Transverse colon (tissue), 4 donors: ENCODE data around the gene SIX1. TPM values are rescaled to one million over a fixed set of nuclear protein-coding genes. Genes with fewer than 3 reads are reported as not detected.

Experiments used
- DNase-seq: peaks from one replicate; pipeline ENCODE4 v3.0.0-alpha.2; 2019
- H3K27ac ChIP-seq, 4 donors: fragments of 200-600 bp; sonication (generic); 2 replicates each; pipeline ENCODE4 v1.5.1; 2016 to 2018; ENCODE audit warnings: inconsistent platforms in 4 of 4
- H3K27me3 ChIP-seq: fragments of 200-600 bp; sonication (generic); 2 replicates; pipeline ENCODE4 v1.5.1; 2017; ENCODE audit warnings: inconsistent platforms
- H3K36me3 ChIP-seq, 4 donors: fragments of 200-600 bp; sonication (generic); 2 replicates each; pipeline ENCODE4 v1.5.1; 2017 to 2019; ENCODE audit warnings: inconsistent platforms in 4 of 4
- H3K4me1 ChIP-seq, 4 donors: fragments of 200-600 bp; sonication (generic); 2 replicates each; pipeline ENCODE4 v1.5.1; 2017 to 2020; ENCODE audit warnings: inconsistent platforms in 4 of 4
- H3K4me3 ChIP-seq, 4 donors: fragments of 200-600 bp; sonication (generic); 1 replicate in 1 of 4; 2 replicates in 3 of 4; pipeline versions ENCODE4 v1.5.1 to v1.6.1; 2017 to 2019; ENCODE audit warnings: inconsistent platforms in 4 of 4
- H3K9me3 ChIP-seq, 2 donors: fragments of 200-600 bp; sonication (generic); 2 replicates each; pipeline ENCODE4 v1.5.1; 2017 to 2019; ENCODE audit warnings: inconsistent platforms in 2 of 2
- CTCF ChIP-seq, 5 experiments: fragments of 200-600 bp in 3 of 5; fragments of 450-650 bp in 2 of 5; sonication (generic) in 3 of 5; IDR thresholded peaks; 1 replicate in 2 of 5; 2 replicates in 3 of 5; pipeline ENCODE4 v1.5.1; 2016 to 2017; ENCODE audit warnings: antibody characterized with exemption in 5 of 5, inconsistent platforms in 3 of 5, mild to moderate bottlenecking in 2 of 5, moderate library complexity in 1 of 5
- EP300 ChIP-seq: sonication (generic); formaldehyde crosslinking; IDR thresholded peaks from one replicate; pipeline ENCODE4 v1.6.1; 2017; ENCODE audit warnings: antibody characterized with exemption, low read depth
- POLR2A ChIP-seq: fragments of 450-650 bp; IDR thresholded peaks from one replicate; pipeline ENCODE4 v1.6.1; 2016; ENCODE audit warnings: antibody characterized with exemption, mild to moderate bottlenecking, moderate library complexity
- POLR2AphosphoS5 ChIP-seq, 3 donors: sonication (generic); formaldehyde crosslinking; IDR thresholded peaks; one replicate each; pipeline ENCODE4 v1.6.1; 2016; ENCODE audit warnings: antibody characterized with exemption in 3 of 3
- WGBS, 2 donors: methylation state at CpG; one replicate each; pipeline ENCODE4 v1.1.5; 2018; ENCODE audit warnings: low coverage in 1 of 2; 5-methylcytosine and 5-hydroxymethylcytosine counted together
- in situ Hi-C, 4 donors: fragments of 200-750 bp; cut with MboI; loops; one replicate each; pipeline versions ENCODE4 v1.15.0 to v1.15.1; 2017; ENCODE audit warnings: low sequenced_read_pairs in 3 of 4, low pct_ligation_motif_present in 1 of 4, low pct_unique_long_range_greater_than_20kb in 1 of 4
- intact Hi-C: fragments of 100-400 bp; cut with DNase I; formaldehyde crosslinking; loops from one replicate; pipeline ENCODE4 v1.15.1; 2023; ENCODE audit warnings: low total_unique reads
- total RNA-seq, 4 donors: library from RNA; depleted of rRNA; stranded (reverse); fragments of >200 nt; gene quantifications; one replicate each; pipeline ENCODE4 v1.1.0, GENCODE V29; 2016

The SIX1 gene
- total RNA-seq, 4 donors from 2014 or later, result 0.14 TPM; not detected in 3

GRCh38 chr14:60655119-60655897 is 6.0 kb upstream of the SIX1 start:
- H3K36me3 ChIP-seq, result no peaks in the 10 kb centered on the region
- peaks cover 100% of the 10 kb centered on the region for H3K27me3 ChIP-seq
- peaks cover 3 to 35% (median 24%) of the 10 kb centered on the region in 4 donors for H3K4me1 ChIP-seq
- H3K4me3 ChIP-seq, result no peak overlapping the region
- WGBS, 2 donors, result 33 to 39% methylated on average over 3 to 29 of the region's 29 CpGs
- in situ Hi-C loops, result no loop called here
- intact Hi-C loops, result no loop called here
- H3K9me3 ChIP-seq, result no peaks in the 10 kb centered on the region
- TF ChIP-seq CTCF (IDR thresholded peaks at IDR 0.05) (no peak), EP300 (no peak), POLR2A (no peak), POLR2AphosphoS5 (IDR thresholded peaks at IDR 0.05) (no peak)
- DNase-seq, result no peak
- H3K27ac ChIP-seq, result no peak overlapping the region

- H3K27ac ChIP-seq, result no peak overlapping the region
- in situ Hi-C loops, result no loop called here
These were observed 5.1 kb upstream of the SIX1 start for GRCh38 chr14:60654334-60654821.

GRCh38 chr14:60653701-60654161 is 4.5 kb upstream of the SIX1 start:
- intact Hi-C loops (no loop called here), in situ Hi-C loops (no loop called here)
- Histone ChIP-seq H3K36me3 (no peaks in the 10 kb centered on the region), H3K27ac (no peak overlapping the region), H3K9me3 (no peaks in the 10 kb centered on the region), H3K4me1 (peaks cover 8 to 45% (median 31%) of the 10 kb centered on the region in 4 donors), H3K27me3 (peaks cover 100% of the 10 kb centered on the region), H3K4me3 (no peak overlapping the region)
- no peak for DNase-seq
- WGBS, 2 donors, result 18 to 19% methylated on average over 9 to 14 of the region's 14 CpGs
- TF ChIP-seq CTCF (IDR thresholded peaks at IDR 0.05) (no peak), POLR2AphosphoS5 (IDR thresholded peaks at IDR 0.05) (no peak), EP300 (no peak), POLR2A (no peak)

More at GRCh38 chr14:60654334-60654821, 5.1 kb upstream of the SIX1 start:
- H3K4me3 ChIP-seq, result no peak overlapping the region
- no peaks in the 10 kb centered on the region for H3K9me3 ChIP-seq
- WGBS, 2 donors, result 20 to 23% methylated on average over 1 to 3 of the region's 3 CpGs
- peaks cover 3 to 38% (median 26%) of the 10 kb centered on the region in 4 donors for H3K4me1 ChIP-seq
- no peak for DNase-seq
- intact Hi-C loops, result no loop called here
- H3K36me3 ChIP-seq, result no peaks in the 10 kb centered on the region
- H3K27me3 ChIP-seq, result peaks cover 100% of the 10 kb centered on the region
- no peak for TF ChIP-seq EP300
- TF ChIP-seq POLR2A, result no peak
- no peak for TF ChIP-seq CTCF (IDR thresholded peaks at IDR 0.05)
- no peak for TF ChIP-seq POLR2AphosphoS5 (IDR thresholded peaks at IDR 0.05)

GRCh38 chr14:60652674-60653651 is 3.7 kb upstream of the SIX1 start:
- peaks cover 16 to 51% (median 38%) of the 10 kb centered on the region in 4 donors for H3K4me1 ChIP-seq
- H3K4me3 ChIP-seq, result no peak overlapping the region

More at GRCh38 chr14:60652674-60653651, 3.7 kb upstream of the SIX1 start:
- intact Hi-C loops (no loop called here), in situ Hi-C loops (no loop called here)
- H3K27ac ChIP-seq, result no peak overlapping the region
- no peak for DNase-seq
- 0 to 18% methylated on average over 2 to 50 of the region's 50 CpGs for WGBS, 2 donors
- no peak for TF ChIP-seq CTCF (IDR thresholded peaks at IDR 0.05)
- TF ChIP-seq POLR2A, result no peak
- no peak for TF ChIP-seq EP300
- TF ChIP-seq POLR2AphosphoS5 (IDR thresholded peaks at IDR 0.05), result no peak
- no peaks in the 10 kb centered on the region for H3K9me3 ChIP-seq
- peaks cover 100% of the 10 kb centered on the region for H3K27me3 ChIP-seq
- no peaks in the 10 kb centered on the region for H3K36me3 ChIP-seq
